HG02885 (cell line): ENCODE measurements around the gene TAC3.
"Not testable (repeated sequence)": the region's sequence is repeated elsewhere in the genome, so short reads cannot be mapped to it uniquely, and the experiment has no call there.

Source experiments
- ATAC-seq: cut with Tn5 transposase; IDR thresholded peaks from one replicate; pipeline ENCODE4 v1.9.1; 2021; ENCODE audit warnings: mild to moderate bottlenecking; ENCODE audit not compliant: unreplicated experiment, poor library complexity

TAC3 gene

GRCh38 chr12:57039016-57039798, 22.9 kb upstream of the TAC3 start:
- no peak for ATAC-seq

- ATAC-seq, result no peak
Measured at GRCh38 chr12:57037264-57037663, 20.9 kb upstream of the TAC3 start.

- ATAC-seq, result no peak
Measured at GRCh38 chr12:57033431-57033830, 17.1 kb upstream of the TAC3 start.

GRCh38 chr12:57031789-57032188, 15.5 kb upstream of the TAC3 start:
- ATAC-seq, result no peak

- ATAC-seq, result peak; percentile 50
Measured at GRCh38 chr12:57031138-57031725, 14.9 kb upstream of the TAC3 start.

GRCh38 chr12:57029457-57029856, 13.1 kb upstream of the TAC3 start:
- ATAC-seq, result no peak

GRCh38 chr12:57027805-57028153, 11.4 kb upstream of the TAC3 start:
- ATAC-seq, result no peak

- ATAC-seq, result no peak
Measured at GRCh38 chr12:57027011-57027804, 10.9 kb upstream of the TAC3 start.

- ATAC-seq, result no peak
Measured at GRCh38 chr12:57025196-57025595, 8.9 kb upstream of the TAC3 start.

GRCh38 chr12:57022324-57022723, 6.0 kb upstream of the TAC3 start:
- ATAC-seq, result not testable (repeated sequence)

- no peak for ATAC-seq
Measured at GRCh38 chr12:57019983-57020719, 3.8 kb upstream of the TAC3 start.

GRCh38 chr12:57018906-57019305, 2.6 kb upstream of the TAC3 start:
- no peak for ATAC-seq

- not testable (repeated sequence) for ATAC-seq
Measured at GRCh38 chr12:57018353-57018752, 2.0 kb upstream of the TAC3 start.

- ATAC-seq, result peak; percentile 74
Measured at GRCh38 chr12:57012600-57013465, 3.5 kb downstream of the TAC3 start.

- peak; percentile 60 for ATAC-seq
Measured at GRCh38 chr12:57011438-57012424, 4.6 kb downstream of the TAC3 start.

- no peak for ATAC-seq
Measured at GRCh38 chr12:57010627-57011247, 5.6 kb downstream of the TAC3 start.

- no peak for ATAC-seq
Measured at GRCh38 chr12:57009949-57010626, 6.2 kb downstream of the TAC3 start.

GRCh38 chr12:57008178-57008577, 8.2 kb downstream of the TAC3 start:
- no peak for ATAC-seq
